HepG2 (cell line): ENCODE data around the gene RCC2. TPM values are rescaled to one million over a fixed set of nuclear protein-coding genes. Genes with fewer than 3 reads are reported as not detected.

Experiments used
- ARID4A ChIP-seq: sonication (generic); formaldehyde crosslinking; IDR thresholded peaks from 2 replicates; pipeline ENCODE4 v1.5.0; 2020; ENCODE audit warnings: mild to moderate bottlenecking, missing genetic modification reagents, borderline replicate concordance
- CHD2 ChIP-seq: IDR thresholded peaks from 2 replicates; pipeline ENCODE4 v1.6.1; 2011; ENCODE audit warnings: low read depth, low read length, improper control_type of control experiment
- DPF2 ChIP-seq: sonication (generic); formaldehyde crosslinking; IDR thresholded peaks from 2 replicates; pipeline ENCODE4 v1.4.0; 2020; ENCODE audit warnings: mild to moderate bottlenecking, low read depth, missing genetic modification reagents, borderline replicate concordance
- JUNB ChIP-seq: sonication (generic); formaldehyde crosslinking; IDR thresholded peaks from 2 replicates; pipeline ENCODE4 v1.8.0; 2022; ENCODE audit warnings: missing genetic modification reagents, mild to moderate bottlenecking, borderline replicate concordance
- SNAI1 ChIP-seq: sonication (generic); formaldehyde crosslinking; IDR thresholded peaks from 2 replicates; pipeline ENCODE4 v1.5.0; 2020; ENCODE audit warnings: mild to moderate bottlenecking, missing genetic modification reagents, borderline replicate concordance
- SRSF9 ChIP-seq: fragments of 200-400 bp; formaldehyde crosslinking; IDR thresholded peaks from 2 replicates; pipeline ENCODE4 v1.6.1; 2018; ENCODE audit warnings: borderline replicate concordance, mild to moderate bottlenecking, low read depth, low read length; ENCODE audit not compliant: insufficient read depth, poor library complexity, severe bottlenecking
- THAP8 ChIP-seq: sonication (generic); formaldehyde crosslinking; IDR thresholded peaks from 2 replicates; pipeline ENCODE4 v1.5.1; 2020; ENCODE audit warnings: missing genetic modification reagents, mild to moderate bottlenecking, borderline replicate concordance
- TRAFD1 ChIP-seq: sonication (generic); formaldehyde crosslinking; IDR thresholded peaks from 2 replicates; pipeline ENCODE4 v1.5.1; 2020; ENCODE audit warnings: missing genetic modification reagents, mild to moderate bottlenecking, borderline replicate concordance
- ZFAT ChIP-seq: sonication (generic); formaldehyde crosslinking; conservative IDR thresholded peaks from 2 replicates; pipeline ENCODE4 v1.8.1; 2023; ENCODE audit warnings: missing genetic modification reagents, inconsistent platforms
- ZFP1 ChIP-seq: IDR thresholded peaks from 2 replicates; pipeline ENCODE4 v1.6.1; 2016
- ZMYM2 ChIP-seq: sonication (generic); formaldehyde crosslinking; IDR thresholded peaks from 2 replicates; pipeline ENCODE4 v1.8.0; 2022; ENCODE audit warnings: mild to moderate bottlenecking, missing genetic modification reagents
- ZNF335 ChIP-seq: sonication (generic); formaldehyde crosslinking; IDR thresholded peaks from 2 replicates; pipeline ENCODE4 v1.4.0; 2020; ENCODE audit warnings: missing genetic modification reagents
- polyA plus RNA-seq, 8 experiments: library from polyadenylated mRNA; depleted of rRNA in 3 of 8; stranded (reverse) in 7 of 8; unstranded in 1 of 8; fragments of >200 nt; fragmentation: Illumina TruSeq in 4 of 8; extraction: Trizol in 4 of 8; gene quantifications; 2 replicates each; pipeline versions ENCODE4 v1.2.1 to v1.2.3, GENCODE V29; 2011 to 2016; ENCODE audit warnings: low read depth in 4 of 8, missing spikeins in 1 of 8, mixed read lengths in 1 of 8; ENCODE audit not compliant: insufficient read depth in 1 of 8
- total RNA-seq, 5 experiments: library from RNA; depleted of rRNA; stranded (reverse); fragments of >200 nt; fragmentation: Illumina TruSeq; extraction: Trizol; gene quantifications; 2 replicates each; pipeline ENCODE4 v1.2.3, GENCODE V29; 2016; ENCODE audit warnings: low read depth in 1 of 5
- TF ChIP-seq, protein P1 (sequence below), 2 experiments: sonication (generic) in 1 of 2; formaldehyde crosslinking in 1 of 2; IDR thresholded peaks; 2 replicates each; pipeline versions ENCODE4 v1.5.1 to v1.6.1; 2011 to 2020; ENCODE audit warnings: borderline replicate concordance in 1 of 2, low read depth in 1 of 2, low read length in 1 of 2, mild to moderate bottlenecking in 1 of 2, missing genetic modification reagents in 1 of 2, moderate library complexity in 1 of 2
- TF ChIP-seq, protein P2 (sequence below): sonication (generic); formaldehyde crosslinking; IDR thresholded peaks from 2 replicates; pipeline ENCODE4 v1.4.0; 2020; ENCODE audit warnings: missing genetic modification reagents
- TF ChIP-seq, protein P3 (sequence below): sonication (generic); formaldehyde crosslinking; IDR thresholded peaks from 2 replicates; pipeline ENCODE4 v1.8.1; 2023; ENCODE audit warnings: mild to moderate bottlenecking, missing genetic modification reagents, borderline replicate concordance

The RCC2 gene
- total and polyA plus RNA-seq, 2 of the 13 experiments (the other 11 are each of a cell fraction or from before 2014, with no cell fraction given): 20.5 to 55.8 TPM

GRCh38 chr1:17439250-17440073 is at the start of gene RCC2 (continued):
- TF ChIP-seq CHD2 (no peak), ZNF335 (CRISPR knock-in tag) (no peak), ZFAT (no peak), JUNB (CRISPR knock-in tag) (no peak), ZMYM2 (CRISPR knock-in tag) (no peak), ARID4A (CRISPR knock-in tag) (no peak; the same call in 1 of the 2 replicates), SNAI1 (CRISPR knock-in tag) (no peak), ZFP1 (CRISPR knock-in tag) (no peak), DPF2 (no peak), TRAFD1 (CRISPR knock-in tag) (no peak), THAP8 (CRISPR knock-in tag) (no peak), SRSF9 (no peak)
- TF ChIP-seq, protein P1, sequence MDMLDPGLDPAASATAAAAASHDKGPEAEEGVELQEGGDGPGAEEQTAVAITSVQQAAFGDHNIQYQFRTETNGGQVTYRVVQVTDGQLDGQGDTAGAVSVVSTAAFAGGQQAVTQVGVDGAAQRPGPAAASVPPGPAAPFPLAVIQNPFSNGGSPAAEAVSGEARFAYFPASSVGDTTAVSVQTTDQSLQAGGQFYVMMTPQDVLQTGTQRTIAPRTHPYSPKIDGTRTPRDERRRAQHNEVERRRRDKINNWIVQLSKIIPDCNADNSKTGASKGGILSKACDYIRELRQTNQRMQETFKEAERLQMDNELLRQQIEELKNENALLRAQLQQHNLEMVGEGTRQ (IDR thresholded peaks at IDR 0.05; ENCODE audit: low read depth, low read length): no peak
- TF ChIP-seq, protein P1 (CRISPR knock-in tag; IDR thresholded peaks at IDR 0.05; ENCODE audit: borderline replicate concordance): no peak
- TF ChIP-seq, protein P2, sequence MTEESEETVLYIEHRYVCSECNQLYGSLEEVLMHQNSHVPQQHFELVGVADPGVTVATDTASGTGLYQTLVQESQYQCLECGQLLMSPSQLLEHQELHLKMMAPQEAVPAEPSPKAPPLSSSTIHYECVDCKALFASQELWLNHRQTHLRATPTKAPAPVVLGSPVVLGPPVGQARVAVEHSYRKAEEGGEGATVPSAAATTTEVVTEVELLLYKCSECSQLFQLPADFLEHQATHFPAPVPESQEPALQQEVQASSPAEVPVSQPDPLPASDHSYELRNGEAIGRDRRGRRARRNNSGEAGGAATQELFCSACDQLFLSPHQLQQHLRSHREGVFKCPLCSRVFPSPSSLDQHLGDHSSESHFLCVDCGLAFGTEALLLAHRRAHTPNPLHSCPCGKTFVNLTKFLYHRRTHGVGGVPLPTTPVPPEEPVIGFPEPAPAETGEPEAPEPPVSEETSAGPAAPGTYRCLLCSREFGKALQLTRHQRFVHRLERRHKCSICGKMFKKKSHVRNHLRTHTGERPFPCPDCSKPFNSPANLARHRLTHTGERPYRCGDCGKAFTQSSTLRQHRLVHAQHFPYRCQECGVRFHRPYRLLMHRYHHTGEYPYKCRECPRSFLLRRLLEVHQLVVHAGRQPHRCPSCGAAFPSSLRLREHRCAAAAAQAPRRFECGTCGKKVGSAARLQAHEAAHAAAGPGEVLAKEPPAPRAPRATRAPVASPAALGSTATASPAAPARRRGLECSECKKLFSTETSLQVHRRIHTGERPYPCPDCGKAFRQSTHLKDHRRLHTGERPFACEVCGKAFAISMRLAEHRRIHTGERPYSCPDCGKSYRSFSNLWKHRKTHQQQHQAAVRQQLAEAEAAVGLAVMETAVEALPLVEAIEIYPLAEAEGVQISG (CRISPR knock-in tag): peak; percentile 97
- TF ChIP-seq, protein P3, sequence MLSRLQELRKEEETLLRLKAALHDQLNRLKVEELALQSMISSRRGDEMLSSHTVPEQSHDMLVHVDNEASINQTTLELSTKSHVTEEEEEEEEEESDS: no peak
